Spinal cord (tissue), 10 donors: ENCODE results near the gene SAE1. TPM values are rescaled to one million over a fixed set of nuclear protein-coding genes. Genes with fewer than 3 reads are reported as not detected.

Experiments
- DNase-seq, 6 donors: peaks; one replicate each; pipeline versions ENCODE4 v3.0.0 to v3.0.0-alpha.2; 2013 to 2015; ENCODE audit warnings: low spot score in 6 of 6, low read depth in 4 of 6
- H3K27ac ChIP-seq: one replicate; pipeline ENCODE4 v1.5.1; 2013; ENCODE audit warnings: low read depth, low read length, control low read depth
- H3K27me3 ChIP-seq: one replicate; pipeline ENCODE4 v1.6.1; 2013; ENCODE audit warnings: low read length; ENCODE audit not compliant: control insufficient read depth, insufficient read depth
- H3K36me3 ChIP-seq: one replicate; pipeline ENCODE4 v1.6.1; 2013; ENCODE audit warnings: low read length; ENCODE audit not compliant: control insufficient read depth, insufficient read depth
- H3K4me1 ChIP-seq: one replicate; pipeline ENCODE4 v1.6.1; 2013; ENCODE audit warnings: low read length; ENCODE audit not compliant: control insufficient read depth, insufficient read depth
- H3K4me3 ChIP-seq: one replicate; pipeline ENCODE4 v1.5.1; 2013; ENCODE audit warnings: low read depth, low read length, control low read depth
- H3K9me3 ChIP-seq: one replicate; pipeline ENCODE4 v1.6.1; 2013; ENCODE audit warnings: low read length; ENCODE audit not compliant: control insufficient read depth, insufficient read depth
- WGBS: methylation state at CpG from one replicate; pipeline ENCODE4 v1.1.5; 2013; ENCODE audit warnings: missing lambda C conversion rate; ENCODE audit not compliant: insufficient coverage; 5-methylcytosine and 5-hydroxymethylcytosine counted together
- long read RNA-seq, 4 donors: transcript quantifications; one replicate each; lab custom pipeline, GENCODE V29; 2026
- polyA plus RNA-seq, 2 donors: library from polyadenylated mRNA; unstranded; fragments of 120-200 nt; gene quantifications; one replicate each; pipeline ENCODE4 v1.2.1, GENCODE V29; 2013; ENCODE audit not compliant: insufficient read length in 2 of 2
- total RNA-seq, 2 donors: library from RNA; depleted of rRNA in 1 of 2; stranded (reverse); fragments of 120-200 nt in 1 of 2; fragments of >200 nt in 1 of 2; gene quantifications; one replicate each; pipeline versions ENCODE4 v1.2.3 to v1.2.4, GENCODE V29; 2013 to 2014
- donor health status: healthy.

Gene SAE1
- total RNA-seq: 10 to 100 TPM; 89.8 to 92.7 TPM
- polyA plus RNA-seq: 100 to 1,000 TPM; 118 to 121 TPM
- long read RNA-seq, donor 1, transcript SAE1-201 (9 exons, 2,049 nt): major isoform, 25 of 41 reads
- long read RNA-seq, donor 1, partial matches to known transcripts: 7 of 41 reads
- long read RNA-seq, donor 1, other reads (novel, unspliced or antisense): 7 of 41 reads
- long read RNA-seq, donor 2, transcript SAE1-201 (9 exons, 2,049 nt): major isoform, 18 of 20 reads
- long read RNA-seq, donor 2, partial matches to known transcripts: 0 of 20 reads
- long read RNA-seq, donor 2, other reads (novel, unspliced or antisense): 0 of 20 reads
- long read RNA-seq, donor 3, transcript SAE1-201 (9 exons, 2,049 nt): major isoform, 17 of 19 reads
- long read RNA-seq, donor 3, partial matches to known transcripts: 0 of 19 reads
- long read RNA-seq, donor 3, other reads (novel, unspliced or antisense): 0 of 19 reads
- long read RNA-seq, donor 4, transcript SAE1-201 (9 exons, 2,049 nt): major isoform, 27 of 46 reads
- long read RNA-seq, donor 4, partial matches to known transcripts: 16 of 46 reads
- long read RNA-seq, donor 4, other reads (novel, unspliced or antisense): 0 of 46 reads

DNA sequence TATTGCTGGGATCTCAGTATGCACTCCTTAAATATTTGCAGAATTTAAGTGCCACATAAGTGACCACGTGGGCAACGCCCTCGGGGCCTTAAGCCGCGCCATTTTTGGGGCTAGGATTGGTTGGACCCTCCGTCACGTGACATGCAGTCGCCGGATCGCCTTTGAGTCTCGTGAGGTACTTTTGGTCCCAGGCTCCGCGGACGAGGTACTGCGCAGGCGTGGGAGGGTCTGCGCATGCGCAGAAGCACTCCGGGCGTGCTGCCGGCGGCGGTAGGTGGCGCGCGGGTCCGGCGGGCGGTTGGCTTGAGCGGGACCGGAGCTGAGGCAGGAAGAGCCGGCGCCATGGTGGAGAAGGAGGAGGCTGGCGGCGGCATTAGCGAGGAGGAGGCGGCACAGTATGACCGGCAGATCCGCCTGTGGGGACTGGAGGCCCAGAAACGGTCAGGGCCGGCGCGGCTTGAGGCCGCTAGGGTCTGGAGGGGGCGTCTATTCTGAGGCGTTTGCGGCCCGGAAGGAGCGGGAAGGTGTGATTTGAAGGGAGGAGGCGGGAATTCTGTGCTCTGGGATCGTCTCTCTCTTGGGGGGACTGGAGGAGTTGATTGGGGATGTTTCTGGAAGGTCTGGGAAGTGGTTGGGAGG lies at the start of gene SAE1:
TSS of gene SAE1 (plus strand) at position 247 of the 639 bp plus-strand sequence. CDS start at position 343, 96 bp downstream.
- Histone ChIP-seq H3K4me1 (peaks cover 25% of the 10 kb centered on the region), H3K9me3 (no peaks in the 10 kb centered on the region), H3K4me3 (peak within 1 kb of the TSS; percentile 96), H3K27me3 (no peaks in the 10 kb centered on the region), H3K36me3 (peaks cover 10% of the 10 kb centered on the region), H3K27ac (peak within 1 kb of the TSS; percentile 97)
- peak in 5 of 6 donors; percentile 96 to 99 (median 98) for DNase-seq
- under 1% methylated on average over 51 of the region's 51 CpGs for WGBS

DNA sequence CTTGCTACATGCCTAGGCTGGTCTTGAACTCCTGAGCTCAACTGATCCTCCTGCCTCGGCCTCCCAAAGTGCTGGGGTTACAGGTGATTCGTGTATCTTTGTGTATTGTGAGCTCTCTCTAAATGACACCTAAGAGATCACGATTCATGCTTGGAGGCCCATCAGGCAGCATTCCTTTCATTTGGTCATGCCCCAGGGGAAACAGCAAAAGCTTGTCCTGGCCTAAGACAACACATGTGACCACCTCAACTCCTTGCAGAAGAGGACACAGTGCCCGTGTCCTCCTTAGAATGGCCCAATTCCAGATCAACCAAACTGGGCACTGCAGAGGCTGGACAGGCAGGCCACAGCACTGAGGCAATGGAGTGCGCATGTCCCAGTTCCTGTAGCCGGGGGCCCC lies 49.5 kb upstream of the SAE1 start:
- 88% methylated on average over 6 of the region's 6 CpGs for WGBS
- no peak overlapping the region for H3K4me3 ChIP-seq
- H3K36me3 ChIP-seq: peaks cover 94% of the 10 kb centered on the region
- DNase-seq: no peak
- H3K4me1 ChIP-seq: peaks cover 3% of the 10 kb centered on the region
- no peaks in the 10 kb centered on the region for H3K9me3 ChIP-seq
- no peak overlapping the region for H3K27ac ChIP-seq
- H3K27me3 ChIP-seq: no peaks in the 10 kb centered on the region

DNA sequence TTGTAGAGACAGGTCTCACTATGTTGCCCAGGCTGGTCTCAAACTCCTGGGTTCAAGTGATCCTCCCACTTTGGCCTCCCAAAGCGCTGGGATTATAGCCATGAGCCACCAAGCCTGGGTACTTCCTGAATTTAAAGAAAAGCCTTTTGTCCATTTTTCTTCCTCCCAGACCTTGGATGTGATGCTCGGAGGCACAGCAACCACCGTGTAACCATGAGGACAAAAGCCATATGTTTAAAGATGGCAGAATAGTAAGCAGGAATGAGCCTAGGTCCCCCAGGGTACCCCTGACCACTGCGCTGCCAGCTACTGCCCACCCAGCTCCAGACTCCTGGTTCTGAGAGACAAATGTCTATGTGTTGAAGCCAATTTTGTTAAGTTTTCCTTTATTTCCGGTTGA lies 48.1 kb upstream of the SAE1 start:
- 90% methylated on average over 2 of the region's 5 CpGs for WGBS
- Histone ChIP-seq H3K36me3 (peaks cover 92% of the 10 kb centered on the region), H3K9me3 (no peaks in the 10 kb centered on the region), H3K27ac (no peak overlapping the region), H3K4me3 (no peak overlapping the region), H3K27me3 (no peaks in the 10 kb centered on the region), H3K4me1 (no peaks in the 10 kb centered on the region)
- DNase-seq: no peak

DNA sequence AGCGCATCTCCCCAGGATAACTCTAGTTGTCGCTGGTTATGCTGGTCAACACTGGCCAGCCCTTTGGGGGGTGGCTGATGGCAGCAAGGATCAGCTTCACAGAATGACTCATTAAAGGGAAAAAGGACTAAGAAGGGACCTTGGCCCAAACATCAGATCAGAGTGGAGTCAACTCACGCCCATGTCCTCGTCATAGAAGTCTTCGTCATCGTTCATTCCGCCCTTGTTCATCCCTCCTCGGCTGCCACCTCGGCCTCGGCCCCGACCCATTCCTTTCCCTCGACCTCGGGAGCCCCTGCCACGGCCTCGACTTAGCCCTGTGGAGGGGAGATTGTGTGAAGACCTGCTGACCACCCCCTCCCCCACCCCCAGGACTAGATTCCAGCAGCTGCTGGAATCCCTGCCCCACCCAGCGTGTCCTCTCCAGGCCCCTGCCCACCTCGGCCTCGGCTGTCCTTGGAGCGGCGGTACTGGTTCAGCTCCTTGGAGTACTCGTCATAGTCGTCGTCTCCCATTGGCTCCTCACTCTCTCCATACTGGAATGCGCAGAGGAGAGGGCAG lies 45.7 kb upstream of the SAE1 start:
- Histone ChIP-seq H3K36me3 (peaks cover 96% of the 10 kb centered on the region), H3K27ac (no peak overlapping the region), H3K4me3 (no peak overlapping the region), H3K27me3 (no peaks in the 10 kb centered on the region), H3K9me3 (no peaks in the 10 kb centered on the region), H3K4me1 (no peaks in the 10 kb centered on the region)
- WGBS: 95% methylated on average over 17 of the region's 24 CpGs
- no peak for DNase-seq

DNA sequence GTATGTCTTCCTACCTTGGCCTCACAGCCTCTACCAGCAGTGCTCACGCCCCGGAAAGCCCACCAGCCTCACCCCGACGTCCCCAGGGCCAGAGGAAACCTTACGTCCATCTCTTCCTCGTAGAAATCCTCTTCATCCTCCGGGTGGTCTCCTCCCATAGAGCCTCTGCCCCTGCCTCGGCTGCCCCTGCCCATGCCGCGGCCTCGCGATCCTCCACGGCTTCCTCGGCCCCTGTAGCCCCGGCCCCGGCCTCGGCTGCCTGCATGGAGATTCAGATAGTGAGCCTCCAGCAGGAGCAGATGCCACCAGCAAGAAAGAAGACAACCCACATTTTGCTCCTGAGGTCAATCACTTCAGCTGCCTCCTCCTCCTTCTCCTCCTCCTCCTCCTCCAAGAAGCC lies 44.4 kb upstream of the SAE1 start:
- H3K4me3 ChIP-seq: no peak overlapping the region
- no peaks in the 10 kb centered on the region for H3K9me3 ChIP-seq
- H3K27ac ChIP-seq: no peak overlapping the region
- 98% methylated on average over 17 of the region's 17 CpGs for WGBS
- no peaks in the 10 kb centered on the region for H3K27me3 ChIP-seq
- peaks cover 95% of the 10 kb centered on the region for H3K36me3 ChIP-seq
- no peaks in the 10 kb centered on the region for H3K4me1 ChIP-seq
- DNase-seq: no peak

DNA sequence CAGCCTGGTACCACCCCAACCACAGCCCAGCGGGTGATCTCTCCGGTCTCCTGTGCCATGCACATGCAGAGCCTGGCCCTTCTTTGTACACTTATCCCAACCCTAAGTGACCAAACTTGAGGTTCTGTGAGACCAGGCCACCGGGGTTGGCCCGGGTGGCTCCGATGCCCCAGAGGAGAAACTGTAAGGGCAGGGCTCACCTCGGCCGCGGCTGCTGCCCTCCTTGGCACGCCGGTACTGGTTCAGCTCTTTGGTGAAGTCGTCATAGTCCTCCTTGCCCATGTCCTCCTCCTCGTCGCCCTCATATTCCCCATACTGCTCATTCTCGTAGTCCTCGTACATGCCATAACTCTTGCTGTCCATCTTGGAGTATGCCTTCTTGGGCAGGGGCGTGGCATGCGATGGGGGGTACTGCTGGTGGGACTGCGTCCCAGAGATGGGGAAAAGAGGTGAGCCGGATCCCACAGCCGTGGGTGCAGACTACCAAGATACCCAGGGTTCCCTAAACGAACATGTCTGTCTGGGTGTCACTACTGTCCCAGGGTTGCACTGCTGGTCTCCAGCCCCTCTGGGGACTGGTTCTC lies 40.8 kb upstream of the SAE1 start:
- H3K4me1 ChIP-seq: peaks cover 10% of the 10 kb centered on the region
- no peak overlapping the region for H3K27ac ChIP-seq
- H3K4me3 ChIP-seq: no peak overlapping the region
- peaks cover 92% of the 10 kb centered on the region for H3K36me3 ChIP-seq
- 98% methylated on average over 21 of the region's 21 CpGs for WGBS
- DNase-seq: no peak
- no peaks in the 10 kb centered on the region for H3K9me3 ChIP-seq
- H3K27me3 ChIP-seq: no peaks in the 10 kb centered on the region

DNA sequence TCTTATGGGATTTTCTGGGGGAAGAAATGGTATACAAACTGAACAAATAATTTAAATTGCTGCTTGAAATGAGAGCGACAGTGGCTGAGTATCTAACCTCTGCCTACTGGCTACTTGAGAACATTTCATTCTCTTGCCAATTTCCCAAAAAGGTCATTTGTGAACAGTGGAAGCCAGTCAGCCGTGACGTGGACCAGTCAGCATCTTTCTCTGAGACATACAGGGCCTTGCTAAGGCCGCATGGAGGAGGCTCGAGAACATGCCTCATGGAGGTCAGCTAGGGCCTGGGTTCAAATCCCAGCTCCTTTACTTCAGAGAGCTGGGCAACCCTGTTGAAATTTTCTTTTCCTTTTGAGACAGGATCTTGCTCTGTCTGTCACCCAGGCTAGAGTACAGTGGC lies 37.4 kb upstream of the SAE1 start:
- H3K27me3 ChIP-seq: no peaks in the 10 kb centered on the region
- peaks cover 42% of the 10 kb centered on the region for H3K4me1 ChIP-seq
- peaks cover 74% of the 10 kb centered on the region for H3K36me3 ChIP-seq
- 81% methylated on average over 5 of the region's 5 CpGs for WGBS
- H3K27ac ChIP-seq: no peak overlapping the region
- DNase-seq: no peak
- no peaks in the 10 kb centered on the region for H3K9me3 ChIP-seq
- no peak overlapping the region for H3K4me3 ChIP-seq

DNA sequence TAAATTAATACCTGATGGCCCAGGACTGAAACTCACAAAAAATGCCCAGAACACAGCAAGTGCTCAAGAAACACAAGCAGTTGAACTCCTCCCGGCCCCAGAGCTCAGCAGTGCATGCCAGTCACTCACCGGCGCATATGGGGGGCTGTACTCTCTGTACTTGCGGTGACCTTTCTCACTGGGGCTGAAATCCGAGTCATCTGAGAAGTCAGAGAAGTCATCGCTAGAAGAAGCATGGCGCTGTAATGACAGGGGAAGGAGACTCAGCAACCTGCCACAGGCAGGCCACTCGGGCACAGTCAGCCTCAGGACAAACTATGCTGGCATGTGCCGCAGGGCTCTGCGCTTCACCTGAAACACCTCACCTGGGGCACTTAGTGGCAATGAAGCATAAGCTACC lies 36.8 kb upstream of the SAE1 start:
- Histone ChIP-seq H3K4me3 (no peak overlapping the region), H3K27me3 (no peaks in the 10 kb centered on the region), H3K9me3 (no peaks in the 10 kb centered on the region), H3K4me1 (peaks cover 47% of the 10 kb centered on the region), H3K27ac (no peak overlapping the region), H3K36me3 (peaks cover 69% of the 10 kb centered on the region)
- 94% methylated on average over 10 of the region's 10 CpGs for WGBS
- no peak for DNase-seq
